Activated naive CD4-positive, alpha-beta T cell (primary cell): ENCODE results near the gene RAB30.

Experiments
- DNase-seq, 4 experiments: peaks; one replicate each; lab custom pipeline; 2025; lab: John Stamatoyannopoulos, UW

RAB30 gene

GRCh38 chr11:83039566-83039965, 32.1 kb downstream of the RAB30 start:
- no peak for DNase-seq

GRCh38 chr11:83037877-83038276, 33.8 kb downstream of the RAB30 start:
- no peak for DNase-seq

- no peak for DNase-seq
These were observed 35.0 kb downstream of the RAB30 start for GRCh38 chr11:83036701-83037100.

DNA sequence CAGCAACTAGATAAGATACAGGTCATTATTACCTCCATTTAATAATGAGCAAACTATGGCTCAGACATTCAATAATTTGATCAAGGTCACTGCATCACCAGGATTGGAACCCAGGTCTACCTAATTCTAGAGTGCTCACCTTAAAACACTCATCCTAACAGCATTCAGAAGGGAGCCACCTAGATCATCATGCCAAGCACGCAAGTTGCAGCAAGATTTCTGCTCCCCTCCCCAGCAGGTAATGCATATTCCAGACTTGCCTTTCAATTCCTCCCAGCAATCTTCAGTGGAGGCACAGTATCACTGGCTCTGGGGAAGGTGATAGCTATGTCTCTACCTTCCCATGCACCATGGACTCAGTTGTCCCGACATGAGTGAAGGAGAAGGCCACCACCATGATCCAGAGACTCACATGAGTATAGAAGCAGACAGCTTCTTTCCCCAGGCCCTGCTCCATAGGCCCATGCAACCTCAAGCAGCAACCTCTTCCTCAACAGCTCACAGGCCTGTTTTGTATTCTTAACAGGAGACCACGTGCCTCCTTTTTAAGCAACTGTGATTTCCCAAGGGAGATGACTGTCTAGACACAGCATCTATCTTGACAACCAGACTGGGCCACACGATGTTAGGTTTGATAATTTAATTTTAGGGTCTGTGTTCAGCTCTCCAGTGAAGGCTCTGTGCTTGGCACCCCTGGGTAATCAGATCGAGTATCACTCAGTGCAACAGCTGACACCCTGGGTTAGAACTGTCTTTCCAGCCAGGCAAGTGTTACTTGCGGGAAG, 36.4 kb downstream of the RAB30 start:
- no peak for DNase-seq

DNA sequence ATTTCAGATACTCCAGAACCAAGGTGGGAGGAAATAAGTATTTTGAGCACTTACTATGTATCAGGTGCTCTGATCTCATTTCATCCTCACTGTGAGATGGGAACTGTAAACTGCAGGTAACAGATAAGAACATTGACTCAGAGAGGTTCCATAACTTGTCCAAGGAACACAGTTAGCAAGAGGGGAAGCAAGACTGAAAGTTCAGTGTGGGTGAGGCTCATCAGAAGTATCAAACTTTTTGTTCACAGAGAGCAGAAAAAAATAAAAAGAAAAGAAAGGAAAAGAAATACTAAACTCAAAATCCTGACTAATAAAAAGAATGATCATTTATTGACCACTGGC, 37.1 kb downstream of the RAB30 start:
- DNase-seq, result no peak

- DNase-seq, result no peak
These were observed 37.6 kb downstream of the RAB30 start for GRCh38 chr11:83033972-83034672.

DNA sequence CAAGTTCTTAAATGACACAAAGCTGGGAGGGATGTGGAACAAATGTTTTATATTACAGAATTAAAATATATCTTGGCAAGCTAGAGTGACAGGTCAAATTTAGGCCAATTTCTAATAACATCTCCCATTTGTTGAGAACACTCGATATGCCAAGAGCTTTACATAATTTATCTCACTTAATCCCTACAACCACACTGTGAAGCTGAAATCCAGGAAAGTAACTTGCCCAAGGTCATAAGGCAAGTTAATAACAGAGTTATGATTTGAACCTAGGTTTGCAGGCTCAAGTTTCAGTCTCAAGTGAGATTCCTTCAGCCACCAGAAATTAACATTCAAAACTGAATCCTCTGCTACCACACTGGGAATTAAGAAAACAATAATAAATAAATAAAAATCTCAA, 38.3 kb downstream of the RAB30 start:
- DNase-seq, result no peak

GRCh38 chr11:83031127-83031526, 40.6 kb downstream of the RAB30 start:
- no peak for DNase-seq

- no peak for DNase-seq
These were observed 43.9 kb downstream of the RAB30 start for GRCh38 chr11:83027794-83028193.

- no peak for DNase-seq
These were observed 44.4 kb downstream of the RAB30 start for GRCh38 chr11:83027289-83027688.

- DNase-seq, result no peak
These were observed 45.5 kb downstream of the RAB30 start for GRCh38 chr11:83026229-83026628.

DNA sequence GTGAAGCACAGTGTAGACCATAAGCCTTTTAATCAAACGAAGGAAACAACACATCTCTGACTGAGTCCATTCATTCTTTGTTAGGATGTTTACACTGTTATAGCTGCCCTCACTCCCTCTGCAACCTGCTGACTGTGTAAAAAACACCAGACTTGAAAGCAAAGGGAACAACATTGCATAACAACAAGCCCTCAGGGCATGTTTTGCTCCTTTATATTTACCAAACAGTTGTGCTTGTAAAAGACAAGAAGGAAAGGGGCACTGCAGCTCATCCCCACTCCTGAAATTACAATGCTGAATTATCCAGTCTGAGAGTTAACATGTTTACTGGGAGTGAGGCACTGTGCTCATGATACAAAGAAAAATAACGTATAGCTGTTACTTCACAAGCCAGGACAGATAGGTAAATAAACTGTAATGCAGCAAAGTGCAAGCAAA, 46.4 kb downstream of the RAB30 start:
- DNase-seq, result no peak

GRCh38 chr11:83024270-83024854, 47.3 kb downstream of the RAB30 start:
- DNase-seq, result no peak

DNA sequence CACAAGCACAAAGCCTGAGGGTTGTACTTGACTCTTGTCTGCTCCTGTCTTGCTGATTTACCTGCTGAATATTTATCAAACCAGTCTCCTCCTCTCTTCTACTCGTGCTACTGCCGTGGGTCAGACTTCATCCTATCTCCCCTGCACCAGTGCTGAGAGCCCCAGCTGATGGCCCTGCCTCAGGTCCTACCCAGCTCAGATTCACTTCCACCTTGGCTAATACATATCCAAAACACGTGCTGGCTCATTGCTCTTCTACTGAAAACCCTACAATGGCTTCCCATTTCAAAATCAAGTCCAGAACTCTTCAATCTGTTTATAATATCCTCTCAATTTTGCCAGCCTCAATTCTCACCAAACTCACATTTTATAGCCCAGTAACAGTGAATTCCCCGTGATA, 48.3 kb downstream of the RAB30 start:
- no peak for DNase-seq

GRCh38 chr11:83021780-83022125, 49.9 kb downstream of the RAB30 start:
- DNase-seq, result no peak

DNA sequence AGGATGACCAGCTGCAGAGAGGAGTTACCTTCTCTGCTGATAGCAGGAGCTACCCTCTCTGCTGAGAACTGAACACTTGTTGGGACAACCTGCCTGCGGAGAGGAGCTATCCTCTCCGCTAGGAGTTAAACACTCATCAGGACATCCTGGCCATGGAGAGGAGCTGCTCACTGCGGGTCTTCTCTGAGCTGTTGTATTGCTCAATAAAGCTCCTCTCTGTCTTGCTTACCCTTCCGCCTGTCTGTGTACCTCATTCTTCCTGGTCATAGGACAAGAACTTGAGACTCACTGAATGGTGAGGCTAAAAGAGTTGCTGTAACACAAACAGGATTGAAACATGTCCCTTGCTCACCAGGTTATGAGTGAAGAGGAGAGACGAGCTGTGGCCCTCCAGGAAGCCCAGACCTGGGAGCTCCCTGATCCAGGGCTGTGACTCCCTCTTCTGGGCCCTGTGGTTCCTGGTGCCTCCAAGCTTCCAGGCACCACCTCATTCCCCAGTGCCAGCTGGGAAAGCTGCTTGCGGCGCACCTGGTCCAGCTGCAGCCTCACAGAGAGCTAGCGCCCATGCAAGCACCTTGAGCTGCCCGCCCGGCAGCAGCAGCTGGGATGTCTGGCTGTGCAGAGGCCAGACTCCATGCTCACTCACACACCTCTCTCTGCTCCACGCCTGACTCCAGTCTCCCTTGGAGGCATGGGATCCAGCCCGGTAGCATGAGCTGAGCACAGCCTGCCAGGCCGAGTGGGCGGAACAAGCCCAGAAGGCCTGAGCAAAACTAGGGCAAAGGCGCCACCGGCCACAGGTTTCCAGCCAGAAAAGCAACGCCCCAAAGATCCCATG, 50.5 kb downstream of the RAB30 start:
- DNase-seq, result no peak

GRCh38 chr11:83019888-83020579, 51.7 kb downstream of the RAB30 start:
- no peak for DNase-seq

DNA sequence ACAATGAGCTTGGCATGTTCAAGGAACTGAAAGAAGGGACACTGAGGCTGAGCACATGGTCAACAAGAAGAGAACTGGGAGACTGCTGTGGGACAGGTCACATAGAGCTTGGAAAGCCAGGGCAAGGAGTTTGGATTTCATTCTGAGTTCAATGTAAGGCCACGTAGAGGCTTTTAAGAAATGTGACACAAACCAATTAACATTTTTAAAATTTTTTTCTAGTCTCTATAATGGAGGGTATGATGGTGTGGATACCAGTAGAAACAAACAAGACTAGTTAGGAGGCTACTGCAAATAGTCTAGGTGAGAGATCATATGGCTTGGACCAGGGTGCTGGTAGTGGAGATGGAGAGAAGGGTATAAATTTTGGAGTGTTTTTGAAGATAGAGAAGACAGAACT, 56.7 kb downstream of the RAB30 start:
- no peak for DNase-seq

- no peak for DNase-seq
These were observed 59.3 kb downstream of the RAB30 start for GRCh38 chr11:83012168-83013067.

DNA sequence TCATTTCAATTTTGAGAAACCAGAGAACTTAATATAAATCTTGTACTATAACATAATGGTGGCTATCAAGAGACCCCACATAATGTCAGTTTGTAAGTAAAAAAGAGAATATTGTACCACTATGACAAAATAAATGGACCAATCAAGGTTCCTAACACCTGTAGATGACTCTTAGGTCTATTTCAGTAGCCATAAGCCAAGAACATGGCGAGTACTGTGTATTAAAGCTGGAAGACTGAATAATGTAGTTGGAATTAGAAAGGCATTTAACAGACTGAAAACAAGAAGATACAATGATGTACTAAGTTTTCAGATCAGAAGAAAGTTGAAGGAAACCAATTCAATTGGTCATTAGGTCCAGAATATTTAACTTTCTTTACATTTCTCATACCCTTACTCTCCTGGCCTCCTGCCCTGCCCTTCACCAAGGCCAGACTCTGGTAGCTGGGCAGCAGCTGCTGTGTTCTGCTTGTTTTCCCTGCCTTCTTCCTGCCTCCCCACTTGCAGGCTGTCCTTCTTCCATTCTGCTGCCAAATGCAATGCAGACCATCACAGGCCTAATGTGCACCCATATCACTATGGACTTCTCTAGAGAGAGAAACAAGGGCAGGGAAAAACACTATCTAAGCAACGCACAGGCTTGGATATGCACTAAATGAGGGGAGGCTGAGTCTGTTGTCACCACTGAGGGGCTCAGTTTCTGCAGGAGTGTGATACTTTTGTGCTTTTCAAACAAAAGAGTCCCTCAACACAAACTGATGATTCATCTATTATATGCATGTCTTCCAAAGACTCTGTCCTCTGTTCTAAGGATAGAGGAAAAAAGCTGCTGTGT, 60.1 kb downstream of the RAB30 start:
- no peak for DNase-seq
